GM12873 (cell line): ENCODE results near the gene TMEM198.

Source experiments
- TF ChIP-seq, protein P1 (sequence below): IDR thresholded peaks from 2 replicates; pipeline ENCODE4 v1.5.1; 2012; ENCODE audit warnings: low read depth, mild to moderate bottlenecking, moderate library complexity, low read length, control low read depth; ENCODE audit not compliant: insufficient read depth; ENCODE audit errors: missing control alignments

TMEM198 gene

DNA sequence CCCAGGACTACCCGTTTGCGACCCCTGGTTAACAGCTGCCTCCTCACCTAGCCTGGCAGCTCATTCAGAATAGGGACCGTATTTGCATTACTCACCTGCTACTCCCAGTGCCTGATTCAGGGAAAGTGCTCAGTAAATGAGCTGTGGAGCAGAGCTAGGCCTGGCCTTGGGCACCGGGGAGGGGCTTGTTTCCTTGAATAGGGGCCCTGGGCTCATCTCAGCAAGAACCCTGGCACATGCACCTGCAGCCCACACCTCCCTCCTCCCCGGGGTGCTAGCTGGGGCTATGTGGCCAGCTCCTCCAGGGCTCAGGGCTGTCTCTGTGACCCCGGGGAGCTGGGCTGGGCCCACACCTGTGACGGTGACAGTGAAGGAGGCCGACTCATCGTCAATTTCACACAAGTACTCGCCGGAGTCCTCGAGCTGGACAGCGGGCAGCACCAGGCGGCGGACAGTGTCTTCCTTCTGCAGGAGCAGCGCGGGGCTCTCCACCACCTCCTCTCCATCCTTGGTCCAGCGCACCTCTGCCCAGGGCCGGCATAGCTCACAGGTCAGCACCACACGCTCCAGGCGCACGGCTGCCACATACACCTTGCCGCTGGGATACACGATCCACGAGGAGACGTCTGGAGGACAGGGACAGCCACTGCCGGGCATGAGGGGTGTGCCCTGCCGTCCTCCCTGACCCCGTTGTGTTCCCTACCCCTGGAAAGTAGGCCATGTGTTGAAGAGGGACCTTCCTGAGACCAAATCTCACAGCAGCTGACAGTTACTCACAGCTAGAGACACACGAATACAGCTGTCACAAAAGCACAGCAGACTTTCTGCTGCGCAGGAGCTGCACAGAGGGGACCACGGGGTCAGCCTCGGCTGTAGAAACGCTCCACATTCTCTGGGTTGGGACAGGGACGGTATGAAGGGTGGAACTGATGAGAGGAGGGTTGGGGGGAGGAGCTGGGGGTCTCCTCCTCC lies 18.5 kb downstream of the TMEM198 start:
- TF ChIP-seq, protein P1, sequence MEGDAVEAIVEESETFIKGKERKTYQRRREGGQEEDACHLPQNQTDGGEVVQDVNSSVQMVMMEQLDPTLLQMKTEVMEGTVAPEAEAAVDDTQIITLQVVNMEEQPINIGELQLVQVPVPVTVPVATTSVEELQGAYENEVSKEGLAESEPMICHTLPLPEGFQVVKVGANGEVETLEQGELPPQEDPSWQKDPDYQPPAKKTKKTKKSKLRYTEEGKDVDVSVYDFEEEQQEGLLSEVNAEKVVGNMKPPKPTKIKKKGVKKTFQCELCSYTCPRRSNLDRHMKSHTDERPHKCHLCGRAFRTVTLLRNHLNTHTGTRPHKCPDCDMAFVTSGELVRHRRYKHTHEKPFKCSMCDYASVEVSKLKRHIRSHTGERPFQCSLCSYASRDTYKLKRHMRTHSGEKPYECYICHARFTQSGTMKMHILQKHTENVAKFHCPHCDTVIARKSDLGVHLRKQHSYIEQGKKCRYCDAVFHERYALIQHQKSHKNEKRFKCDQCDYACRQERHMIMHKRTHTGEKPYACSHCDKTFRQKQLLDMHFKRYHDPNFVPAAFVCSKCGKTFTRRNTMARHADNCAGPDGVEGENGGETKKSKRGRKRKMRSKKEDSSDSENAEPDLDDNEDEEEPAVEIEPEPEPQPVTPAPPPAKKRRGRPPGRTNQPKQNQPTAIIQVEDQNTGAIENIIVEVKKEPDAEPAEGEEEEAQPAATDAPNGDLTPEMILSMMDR = no peak

DNA sequence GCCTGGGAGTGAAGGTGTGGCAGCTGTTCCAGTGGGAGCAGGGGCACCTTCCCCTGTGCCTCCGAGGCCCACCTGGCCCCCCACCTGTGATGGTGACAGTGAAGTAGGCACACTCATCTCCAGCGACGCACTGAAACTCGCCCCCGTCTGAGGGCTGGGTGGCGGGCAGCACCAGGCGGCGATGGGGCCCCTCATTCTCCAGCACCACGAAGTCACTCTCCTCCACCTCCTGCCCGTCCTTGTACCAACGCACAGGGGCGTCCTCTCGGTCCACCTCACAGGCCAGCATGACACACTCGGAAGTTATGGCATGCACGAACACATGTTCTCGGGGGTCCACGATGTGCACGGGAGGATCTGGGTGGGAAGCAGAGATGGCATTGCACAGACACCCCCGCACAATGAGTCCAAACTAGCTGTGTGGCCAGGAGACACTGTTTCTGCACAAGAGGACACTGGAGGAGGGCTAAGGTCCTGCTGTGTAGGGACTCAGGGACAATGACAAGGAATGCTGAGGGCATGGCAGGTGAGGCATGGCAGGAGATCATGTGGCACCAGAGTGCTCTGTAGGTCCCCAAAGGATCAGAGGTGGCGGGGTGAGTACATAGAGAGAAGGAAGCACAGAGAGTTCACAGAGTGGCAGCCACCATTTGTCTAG lies 19.6 kb downstream of the TMEM198 start:
- TF ChIP-seq, protein P1 = no peak

DNA sequence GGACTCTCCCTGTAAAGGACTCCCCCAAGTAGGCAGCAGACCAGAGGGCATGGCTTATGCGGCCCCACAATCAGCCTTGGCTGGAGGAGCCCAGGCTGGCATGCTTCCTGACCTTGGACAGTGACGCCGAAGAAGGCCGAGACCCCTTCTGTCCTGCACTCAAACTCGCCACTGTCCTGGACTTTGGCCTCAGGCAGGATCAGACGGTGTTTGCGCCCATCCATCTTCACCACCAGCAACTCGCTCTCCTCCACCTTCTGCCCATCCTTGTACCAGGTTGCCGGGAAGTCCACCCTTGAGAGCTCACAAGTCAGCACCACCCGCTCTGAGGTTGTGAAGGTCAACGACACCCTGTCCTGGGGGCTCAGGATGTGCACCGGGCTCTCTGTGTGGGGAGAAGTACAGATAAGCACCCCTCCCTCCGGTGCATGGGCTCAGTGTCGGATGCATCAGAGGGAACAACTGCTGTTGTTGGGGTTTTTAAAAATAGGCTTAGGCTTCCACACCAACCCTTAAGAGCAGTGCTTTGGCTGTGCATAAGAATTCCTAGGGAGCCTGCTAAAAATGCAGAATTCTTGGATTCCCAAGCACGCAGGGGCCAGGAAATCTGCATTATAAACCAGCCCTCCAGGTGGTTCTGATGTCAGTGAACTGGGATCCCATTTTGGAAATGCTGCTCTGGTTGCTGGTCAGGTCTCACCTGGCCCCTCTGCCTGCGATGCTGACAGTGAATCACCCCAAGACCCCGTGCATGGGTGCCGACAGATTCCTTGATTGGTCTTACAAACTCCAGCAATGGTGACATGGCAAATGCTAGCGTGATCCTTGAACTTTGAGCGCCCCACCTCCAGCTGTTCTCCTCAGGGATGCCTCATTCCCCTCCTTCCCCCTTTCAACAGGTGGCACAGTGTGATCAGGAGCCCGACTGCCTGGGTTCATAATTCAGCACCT lies 21.6 kb downstream of the TMEM198 start:
- TF ChIP-seq, protein P1 = no peak

DNA sequence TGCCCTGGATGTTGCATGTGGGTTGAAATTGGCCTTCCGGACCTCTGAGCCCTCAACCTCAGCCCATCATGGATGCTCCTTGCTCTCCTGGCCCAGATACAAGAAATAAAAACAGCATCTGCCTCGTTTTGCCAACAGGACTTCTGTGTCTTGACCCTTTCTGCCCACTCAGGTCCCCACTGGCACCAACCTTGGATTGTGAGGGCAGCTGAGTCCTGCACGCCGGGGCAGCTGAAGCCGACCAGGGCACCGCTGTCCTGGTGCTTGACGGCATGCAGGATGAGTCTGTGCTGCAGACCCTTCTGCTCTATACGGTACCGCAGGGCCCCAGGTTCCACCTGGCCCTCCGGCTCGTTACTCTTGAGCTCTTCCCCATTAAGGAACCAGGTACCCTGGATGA lies 22.8 kb downstream of the TMEM198 start:
- TF ChIP-seq, protein P1 = no peak

DNA sequence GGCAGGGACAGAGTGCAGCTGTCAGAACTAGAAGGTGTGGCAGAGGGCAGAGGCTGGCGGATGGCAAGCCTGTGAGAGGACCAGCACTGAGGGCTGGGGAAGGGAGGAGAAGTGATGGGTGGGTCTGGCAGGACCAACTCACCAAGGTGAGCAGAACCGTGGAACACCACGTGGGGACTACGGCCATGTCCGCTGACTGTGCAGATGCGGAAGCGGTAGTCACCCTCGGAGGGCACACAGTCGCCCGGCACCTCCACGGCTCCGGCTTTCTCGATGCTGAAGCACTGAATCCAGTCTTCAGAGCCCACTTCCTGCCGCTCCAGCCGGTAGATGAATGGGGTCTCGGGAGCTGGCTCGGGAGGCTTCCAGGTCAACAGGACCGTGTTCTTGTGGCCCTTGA lies 23.3 kb downstream of the TMEM198 start:
- TF ChIP-seq, protein P1 = no peak

DNA sequence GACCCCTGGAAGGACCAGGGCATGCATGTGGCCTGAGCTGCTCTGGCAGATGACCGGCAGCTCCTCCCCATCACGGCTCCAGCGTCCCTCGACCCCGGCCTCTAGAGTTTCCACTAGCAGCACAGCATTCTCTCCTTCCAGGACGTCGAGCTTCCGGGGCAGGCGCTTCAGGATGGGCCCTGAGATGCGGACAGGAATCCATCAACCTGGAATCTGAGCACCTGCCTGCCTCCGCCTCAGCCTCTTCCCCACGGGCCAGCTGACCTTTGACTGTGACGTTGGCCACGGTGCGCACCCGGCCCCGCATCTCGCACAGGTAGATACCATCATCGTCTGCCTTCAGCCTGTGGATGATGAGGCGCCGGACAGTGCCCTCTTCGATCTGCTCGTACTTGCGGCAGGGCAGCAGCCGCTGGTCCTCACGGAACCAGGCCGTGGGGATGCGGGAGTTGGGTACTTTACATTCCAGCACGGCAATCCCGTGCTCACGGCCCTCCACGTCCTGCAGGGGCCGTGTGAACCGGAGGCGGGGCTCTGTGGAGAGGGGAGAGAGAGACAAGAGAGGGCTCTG lies 24.0 kb downstream of the TMEM198 start:
- TF ChIP-seq, protein P1 = no peak
